Measurements from ENCODE around the gene AP2A1. TPM values are rescaled to one million over a fixed set of nuclear protein-coding genes. Genes with fewer than 3 reads are reported as not detected.

AP2A1 gene
- total and polyA plus RNA-seq, 4 donors = 20.1 to 123 (median 57.5) TPM

GRCh38 chr19:49749055-49749716, 17.6 kb upstream of the AP2A1 start:
- WGBS = 85% methylated on average over 6 of the region's 6 CpGs
- no peak for TF ChIP-seq FOXA2 (IDR thresholded peaks at IDR 0.05)
- no peak for TF ChIP-seq GABPA (IDR thresholded peaks at IDR 0.05 in 1 of 2, conservative IDR thresholded peaks at IDR 0.05 in 1 of 2)
- no peak for TF ChIP-seq EGR1 (IDR thresholded peaks at IDR 0.05; ENCODE audit: low read depth in 2 of 2)
- TF ChIP-seq RAD21 (IDR thresholded peaks at IDR 0.05) = no peak
- no peak for TF ChIP-seq YY1 (IDR thresholded peaks at IDR 0.05)
- TF ChIP-seq ATF3 (IDR thresholded peaks at IDR 0.05) = no peak
- no peak for TF ChIP-seq SP1 (IDR thresholded peaks at IDR 0.05)
- TF ChIP-seq FOXA1 (IDR thresholded peaks at IDR 0.05) = no peak
- H3K27me3 ChIP-seq (ENCODE audit: control insufficient read depth in 4 of 4, insufficient read depth in 4 of 4, low read length in 3 of 4) = no peaks in the 10 kb centered on the region
- no peak overlapping the region for H3K4me3 ChIP-seq (ENCODE audit: low read depth in 1 of 3, low read length in 3 of 3)
- no peak for DNase-seq (ENCODE audit: low spot score)
- no peak overlapping the region for H3K27ac ChIP-seq (ENCODE audit: low read depth in 1 of 2, low read length in 2 of 2)
- H3K9ac ChIP-seq (ENCODE audit: low read depth in 1 of 2, low read length in 2 of 2) = no peak overlapping the region
- H3K9me3 ChIP-seq (ENCODE audit: control insufficient read depth in 4 of 4, low read length in 3 of 4) = no peaks in the 10 kb centered on the region
- H3K4me1 ChIP-seq (ENCODE audit: control insufficient read depth in 4 of 4, insufficient read depth in 4 of 4, low read length in 3 of 4) = peaks cover 0 to 1% (median 0%) of the 10 kb centered on the region in 4 donors
- H3K36me3 ChIP-seq (ENCODE audit: control insufficient read depth in 4 of 4, insufficient read depth in 3 of 4, low read depth in 1 of 4, low read length in 3 of 4) = no peaks in the 10 kb centered on the region

GRCh38 chr19:49749771-49750170, 17.0 kb upstream of the AP2A1 start:
- Histone ChIP-seq H3K36me3 (ENCODE audit: control insufficient read depth in 4 of 4, insufficient read depth in 3 of 4, low read depth in 1 of 4, low read length in 3 of 4) (no peaks in the 10 kb centered on the region), H3K9ac (ENCODE audit: low read depth in 1 of 2, low read length in 2 of 2) (no peak overlapping the region), H3K9me3 (ENCODE audit: control insufficient read depth in 4 of 4, low read length in 3 of 4) (no peaks in the 10 kb centered on the region), H3K4me1 (ENCODE audit: control insufficient read depth in 4 of 4, insufficient read depth in 4 of 4, low read length in 3 of 4) (peaks cover 0 to 1% (median 0%) of the 10 kb centered on the region in 4 donors), H3K27me3 (ENCODE audit: control insufficient read depth in 4 of 4, insufficient read depth in 4 of 4, low read length in 3 of 4) (no peaks in the 10 kb centered on the region), H3K4me3 (ENCODE audit: low read depth in 1 of 3, low read length in 3 of 3) (no peak overlapping the region), H3K27ac (ENCODE audit: low read depth in 1 of 2, low read length in 2 of 2) (no peak overlapping the region)
- no peak for DNase-seq (ENCODE audit: low spot score)
- TF ChIP-seq RAD21 (IDR thresholded peaks at IDR 0.05) (no peak), ZBTB33 (IDR thresholded peaks at IDR 0.05) (no peak), FOXA2 (IDR thresholded peaks at IDR 0.05) (no peak), GABPA (IDR thresholded peaks at IDR 0.05 in 1 of 2, conservative IDR thresholded peaks at IDR 0.05 in 1 of 2) (no peak), CTCF (IDR thresholded peaks at IDR 0.05; ENCODE audit: low read depth, low read length, missing input control) (no peak), NR2F2 (IDR thresholded peaks at IDR 0.05) (no peak), HNF4A (conservative IDR thresholded peaks at IDR 0.05) (no peak), HNF4G (IDR thresholded peaks at IDR 0.05) (no peak), YY1 (IDR thresholded peaks at IDR 0.05) (no peak), JUND (IDR thresholded peaks at IDR 0.05) (no peak), ATF3 (IDR thresholded peaks at IDR 0.05) (no peak), FOXA1 (IDR thresholded peaks at IDR 0.05) (no peak), MAX (IDR thresholded peaks at IDR 0.05) (no peak), TAF1 (conservative IDR thresholded peaks at IDR 0.05) (no peak), SP1 (IDR thresholded peaks at IDR 0.05) (no peak)
- 86% methylated on average over 1 of the region's 1 CpG for WGBS

All from liver (tissue), 9 donors.